ENCODE data around the gene EFCAB6.

EFCAB6 gene

DNA sequence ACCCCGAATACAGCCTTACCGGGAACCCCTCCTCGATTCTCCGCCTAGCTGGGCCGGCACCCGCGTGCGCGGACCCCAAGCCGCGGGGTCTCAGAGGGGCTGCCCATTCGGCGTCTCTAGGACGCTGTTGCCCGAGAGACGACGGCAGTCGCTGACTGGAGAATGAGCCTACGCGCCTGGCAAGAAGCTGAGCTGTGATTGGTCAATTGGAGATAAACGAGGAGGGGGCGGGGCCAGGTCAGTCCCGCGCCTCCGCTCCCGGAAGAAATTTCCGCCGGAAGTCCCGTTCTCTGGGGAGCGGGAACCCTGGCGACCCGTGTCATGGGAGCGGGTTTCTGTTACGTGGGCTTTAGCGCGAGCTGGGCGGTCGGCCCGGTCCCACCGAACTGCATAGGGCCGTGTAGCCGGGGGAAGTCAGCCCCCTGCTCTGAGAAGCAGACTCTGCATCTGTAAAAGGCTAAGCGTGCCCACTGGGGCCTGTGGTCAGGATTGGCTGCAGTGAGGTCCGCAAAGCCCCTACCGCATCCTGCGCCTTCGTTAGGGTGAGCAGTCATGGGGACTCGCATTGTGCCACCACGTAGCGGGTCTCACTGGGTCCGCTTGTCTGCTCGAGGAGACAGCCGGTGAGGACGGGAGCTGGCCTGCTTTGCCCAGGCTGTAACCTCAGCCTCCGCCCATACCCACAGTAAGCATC lies at the start of gene EFCAB6:
TSS of gene EFCAB6 (minus strand) at position 157 of the 694 bp plus-strand sequence. CDS start 29,987 bp downstream, outside the sequence.
- peak; percentile 84 for DNase-seq

- DNase-seq, result no peak
Observed at GRCh38 chr22:43861529-43861928, 49.4 kb upstream of the EFCAB6 start.

DNA sequence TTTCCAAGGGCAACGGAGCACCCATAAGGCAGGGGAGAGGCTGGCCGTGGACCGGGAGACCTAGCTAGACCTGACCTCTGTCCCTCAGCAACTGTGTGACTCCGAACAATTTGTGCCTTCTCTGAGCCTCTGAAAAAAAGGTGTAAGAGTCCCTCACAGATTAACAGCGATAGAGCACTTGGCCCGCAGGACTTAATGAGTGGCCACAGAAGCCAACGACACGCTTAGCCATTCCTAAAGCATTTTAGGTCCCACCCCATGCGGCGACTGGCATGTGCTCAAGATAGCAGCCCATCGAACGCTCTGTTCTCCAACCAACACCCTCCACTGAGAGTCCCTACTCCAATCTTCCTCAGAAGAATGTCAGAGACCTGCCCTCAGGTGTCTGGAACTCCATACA lies 48.7 kb upstream of the EFCAB6 start:
- no peak for DNase-seq

DNA sequence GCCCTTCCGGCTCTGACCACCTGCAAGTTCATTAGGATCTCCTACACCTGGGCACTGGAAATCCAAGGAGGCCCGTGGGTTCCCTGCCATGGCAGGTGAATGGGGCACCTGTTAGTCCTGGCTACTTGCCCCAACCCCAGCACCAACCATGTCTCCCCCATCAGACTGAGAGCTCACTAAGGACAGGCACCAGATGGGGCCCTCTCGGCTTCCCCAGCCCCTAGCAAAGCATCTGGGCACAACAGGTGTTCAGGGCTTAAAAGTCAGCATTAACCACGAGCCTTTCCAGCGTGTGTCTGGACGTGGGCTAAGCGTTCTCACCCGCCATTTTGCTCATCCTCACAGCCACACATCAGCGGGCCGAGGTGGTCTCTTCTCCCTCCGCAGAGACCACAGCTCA lies 48.0 kb upstream of the EFCAB6 start:
- DNase-seq, result no peak

DNA sequence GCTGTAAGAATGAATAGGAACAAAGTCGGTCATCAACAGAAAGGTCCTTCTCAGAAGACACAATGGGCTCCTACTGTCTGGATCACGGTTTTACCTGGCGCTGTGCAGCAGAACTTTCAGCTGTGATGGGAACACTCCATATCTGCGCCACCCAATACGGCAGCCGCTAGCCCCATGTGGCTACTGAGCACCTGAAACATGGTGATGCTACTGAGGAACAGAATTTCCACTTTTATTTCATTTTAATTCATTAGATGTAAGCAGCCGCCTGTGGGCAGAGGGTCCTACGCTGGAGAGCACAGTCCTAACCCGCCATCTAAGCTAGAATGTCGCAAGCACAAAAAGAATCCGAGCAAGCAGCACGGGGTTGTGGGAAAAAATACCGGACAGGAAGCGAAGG lies 47.5 kb upstream of the EFCAB6 start:
- no peak for DNase-seq

DNA sequence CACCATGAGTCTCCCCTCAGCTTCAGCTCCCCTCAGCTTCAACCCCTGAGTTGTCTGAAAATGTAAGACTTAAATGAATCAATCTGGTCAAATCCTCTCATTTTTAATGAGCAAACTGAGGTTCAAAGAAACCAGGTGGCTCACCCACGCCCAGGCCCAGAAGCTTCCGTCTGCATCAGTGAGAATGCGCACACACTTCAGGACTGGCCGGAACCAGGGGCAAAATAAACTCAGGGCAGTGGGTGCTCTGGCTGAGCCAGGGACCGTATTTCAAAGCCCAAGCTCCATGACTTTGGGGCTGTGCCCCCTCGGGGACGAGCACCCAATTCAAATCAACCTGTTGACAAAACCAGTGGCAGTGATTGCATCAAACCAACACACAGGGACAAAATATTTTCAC lies 47.1 kb upstream of the EFCAB6 start:
- DNase-seq, result no peak

GRCh38 chr22:43858156-43858895 lies 46.2 kb upstream of the EFCAB6 start:
- DNase-seq, result no peak

GRCh38 chr22:43857367-43857766 lies 45.3 kb upstream of the EFCAB6 start:
- no peak for DNase-seq

DNA sequence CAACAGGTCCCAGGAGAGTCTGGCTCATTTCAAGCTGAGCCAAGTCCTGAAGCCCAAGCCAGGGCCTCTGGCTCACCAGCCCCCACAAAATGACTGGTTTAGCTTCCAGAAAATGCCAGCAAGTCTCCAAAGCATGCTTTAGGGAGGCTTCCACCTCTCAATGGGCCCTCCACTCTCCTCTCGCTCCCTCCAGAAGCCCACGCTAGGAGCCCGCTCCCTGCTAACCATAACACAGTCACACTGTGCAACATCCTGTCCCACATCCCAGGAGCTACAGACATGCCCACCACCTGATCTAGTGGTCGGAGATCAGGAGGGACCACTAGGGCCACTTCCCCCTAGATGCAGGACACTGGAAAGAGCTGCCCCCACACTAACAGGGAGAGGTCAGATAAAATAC lies 43.3 kb upstream of the EFCAB6 start:
- DNase-seq, result no peak

DNA sequence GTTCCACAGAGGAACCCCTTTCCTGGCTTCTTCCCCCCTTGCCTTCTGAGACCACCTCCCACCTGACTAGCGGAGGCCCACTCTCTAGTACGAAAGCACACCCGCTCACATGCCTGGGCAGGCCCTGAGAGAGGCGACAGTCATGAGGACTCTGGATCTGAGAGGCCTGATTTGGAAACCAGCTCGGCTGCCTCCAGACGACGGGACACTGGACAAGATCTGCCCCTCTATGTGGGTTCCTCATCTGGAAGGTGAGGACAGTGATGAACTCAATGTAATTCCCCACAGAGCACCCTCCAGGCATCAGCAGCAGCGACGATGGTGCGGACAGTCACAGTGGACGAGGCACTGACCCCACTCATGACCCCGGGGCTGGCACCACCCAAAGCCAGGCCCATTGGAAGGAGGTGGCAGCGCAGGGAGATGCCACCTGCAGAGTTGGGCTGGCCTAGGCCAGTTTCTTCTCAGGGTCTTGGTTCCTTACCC lies 42.7 kb upstream of the EFCAB6 start:
- no peak for DNase-seq

DNA sequence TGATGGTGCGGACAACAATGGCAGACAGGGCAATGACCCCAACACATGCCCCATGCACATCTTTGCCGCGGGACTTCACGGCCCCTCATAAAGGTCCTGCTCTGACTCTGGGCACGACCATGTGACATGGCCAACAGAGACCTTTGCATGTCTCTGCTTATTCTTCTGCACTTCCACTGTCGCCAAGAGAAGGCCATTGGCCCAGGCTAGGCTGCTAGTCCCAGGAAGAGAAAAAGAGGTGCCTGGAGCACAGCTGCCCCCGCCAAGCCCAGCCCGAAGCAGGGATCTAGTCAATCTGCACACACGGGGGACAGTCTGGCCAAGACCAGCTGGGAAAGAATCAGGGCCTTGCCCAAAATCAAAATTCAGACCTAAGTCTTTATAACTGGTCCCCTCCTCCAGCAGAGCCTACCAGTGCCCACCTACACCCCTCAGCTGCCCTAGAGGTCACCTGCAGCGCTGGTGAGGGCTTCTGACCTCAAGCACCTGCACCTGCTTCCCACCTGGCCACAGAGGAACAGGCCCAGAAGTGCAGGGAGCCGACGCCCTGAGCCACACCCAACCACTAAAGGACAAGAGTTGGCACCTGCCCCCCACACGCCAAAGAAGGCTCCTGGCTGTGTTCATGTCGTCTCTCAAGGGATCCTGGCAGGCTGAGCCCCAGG lies 42.1 kb upstream of the EFCAB6 start:
- no peak for DNase-seq

DNA sequence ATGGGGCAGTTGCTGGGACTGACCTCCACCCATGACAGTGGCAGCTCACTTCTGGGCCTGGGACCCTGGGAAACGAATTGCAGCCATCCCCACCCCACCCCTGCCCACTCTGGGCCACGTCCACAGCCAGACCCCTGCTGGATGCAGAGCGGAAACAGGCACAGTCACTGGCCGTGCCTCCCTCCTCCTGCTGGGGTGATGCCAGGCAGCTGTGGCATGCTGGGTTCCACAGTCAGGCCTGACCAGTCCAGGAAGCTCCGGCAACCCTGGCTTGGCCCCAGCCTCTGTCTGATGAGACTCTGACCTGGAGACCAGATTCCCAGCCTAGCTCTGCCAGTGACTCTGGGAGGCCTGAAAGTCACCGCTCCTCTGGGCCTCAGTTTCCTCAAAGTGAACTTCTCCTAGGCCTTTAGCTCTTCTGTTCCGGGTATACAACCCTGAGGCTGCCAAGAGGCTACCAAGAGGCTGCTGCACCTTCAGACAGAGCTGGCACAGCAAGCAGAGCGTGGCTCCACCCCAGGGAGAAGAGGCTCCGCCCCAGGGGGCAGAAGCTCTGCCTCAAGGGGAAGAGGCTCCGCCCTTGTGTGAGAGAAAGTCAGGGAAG lies 41.3 kb upstream of the EFCAB6 start:
- DNase-seq, result no peak

DNA sequence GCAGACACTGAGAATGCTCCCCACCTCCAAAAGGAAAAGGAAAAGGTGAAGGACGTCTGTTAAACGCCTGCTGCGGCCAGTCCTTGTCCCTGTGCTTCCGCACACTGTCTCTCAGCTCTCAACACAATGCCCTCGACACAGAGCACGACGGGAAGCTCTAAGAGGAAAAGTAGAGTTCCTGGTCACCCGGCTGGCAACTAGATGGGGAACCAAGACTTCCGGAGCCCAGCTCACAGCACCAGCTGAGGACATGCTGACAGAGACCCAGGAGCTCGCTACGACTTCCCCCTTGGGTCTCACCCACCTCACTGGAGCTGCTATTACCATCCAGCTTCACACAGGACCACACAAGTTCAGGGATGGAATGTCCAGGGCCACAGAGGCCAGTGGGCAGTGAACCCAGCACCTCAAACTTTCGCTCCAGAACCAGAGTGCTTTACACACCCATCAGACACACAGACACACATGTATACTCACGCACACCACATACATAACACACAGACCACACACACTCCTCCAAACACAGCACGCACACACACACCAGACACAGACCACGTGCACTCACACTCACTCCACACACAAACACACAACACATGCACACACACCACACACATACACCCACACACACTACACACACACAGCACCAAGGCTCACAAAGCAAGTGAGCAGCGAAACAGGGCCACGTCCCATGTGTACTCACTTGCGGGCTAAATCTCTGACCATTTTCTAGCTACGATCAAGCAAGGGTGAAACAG lies 40.6 kb upstream of the EFCAB6 start:
- DNase-seq, result no peak

- no peak for DNase-seq
Observed at GRCh38 chr22:43851979-43852307, 39.8 kb upstream of the EFCAB6 start.

GRCh38 chr22:43851058-43851978 lies 39.2 kb upstream of the EFCAB6 start:
- no peak for DNase-seq

- DNase-seq, result no peak
Observed at GRCh38 chr22:43850529-43850928, 38.4 kb upstream of the EFCAB6 start.

DNA sequence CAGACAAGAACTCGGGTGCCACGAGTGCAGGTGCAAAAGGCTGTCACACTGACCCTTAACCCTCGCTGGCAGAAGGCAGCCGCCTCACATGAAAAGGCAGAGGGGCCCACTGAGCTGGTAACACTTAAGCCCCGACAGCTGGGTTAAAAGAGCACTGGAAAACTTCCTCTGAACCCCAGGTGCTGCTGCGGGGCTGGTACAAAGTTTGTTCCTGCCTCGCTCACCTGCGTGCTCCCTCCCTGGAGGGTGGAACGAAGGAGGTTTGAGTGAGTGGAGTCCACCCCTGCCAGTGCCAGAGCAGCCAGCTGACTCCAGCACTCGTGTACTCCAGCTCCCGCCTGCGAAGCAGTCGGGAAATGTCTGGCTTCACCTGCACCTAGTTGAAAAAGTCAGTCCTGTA lies 37.6 kb upstream of the EFCAB6 start:
- no peak for DNase-seq

GRCh38 chr22:43848366-43849171 lies 36.5 kb upstream of the EFCAB6 start:
- no peak for DNase-seq

- DNase-seq, result no peak
Observed at GRCh38 chr22:43847376-43848289, 35.5 kb upstream of the EFCAB6 start.

DNA sequence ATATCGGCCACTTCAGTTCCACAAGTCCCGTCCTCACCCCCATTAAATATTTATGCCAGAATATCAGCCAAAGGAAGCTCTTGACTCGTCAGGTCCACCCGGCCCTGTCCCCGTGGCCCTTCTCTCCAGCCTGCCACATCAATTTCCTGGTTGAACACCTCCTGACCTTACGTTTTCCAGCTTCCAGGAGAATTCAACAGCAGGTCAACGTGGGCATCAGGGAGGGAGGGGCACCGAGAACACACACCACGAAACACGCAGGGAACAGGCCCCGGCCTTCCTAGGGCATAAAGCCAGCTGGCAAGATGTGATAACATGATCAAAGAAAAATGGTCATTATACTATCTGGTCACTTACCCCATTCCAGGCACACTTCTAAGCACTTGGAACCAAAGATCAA lies 34.9 kb upstream of the EFCAB6 start:
- no peak for DNase-seq

Data from NCI-H1048 (cell line).